Endothelial cell of umbilical vein (primary cell): Measurements from ENCODE around the gene PRKAG2. TPM values are rescaled to one million over a fixed set of nuclear protein-coding genes. Genes with fewer than 3 reads are reported as not detected.

Experiments
- BruUV-seq: library from RNA; stranded (reverse); fragments of 400-500 nt; replicated peaks from 2 replicates; lab custom pipeline; 2021; lab: Mats Ljungman, UMichigan
- CTCF ChIA-PET: fragments of 300-600, 350-600 bp; sonication (Branson Sonifier 250); formaldehyde crosslinking; loops from one replicate; lab custom pipeline; 2021; ENCODE audit warnings: antibody characterized with exemption, inconsistent platforms; lab: Charles Lee
- POLR2A ChIA-PET: fragments of 300-600, 350-600 bp; sonication (Branson Sonifier 250); formaldehyde crosslinking; loops from one replicate; lab custom pipeline; 2021; ENCODE audit warnings: antibody characterized with exemption, inconsistent platforms; lab: Charles Lee
- DNase-seq: peaks from one replicate; pipeline ENCODE4 v3.0.0-alpha.2; 2011; ENCODE audit warnings: low read depth, low spot score
- FAIRE-seq: peaks from 2 replicates; lab custom pipeline; 2011; peaks lifted over from hg19 to GRCh38; lab: Jason Lieb, UNC
- H2AFZ ChIP-seq: 2 replicates; pipeline ENCODE4 v1.6.0; 2012; ENCODE audit warnings: low read depth, low read length, control low read depth, inconsistent platforms
- H3K27ac ChIP-seq: 2 replicates; pipeline ENCODE4 v1.5.1; 2011; ENCODE audit warnings: low read depth, mild to moderate bottlenecking, control low read depth, low read length, moderate library complexity; ENCODE audit not compliant: insufficient read depth
- H3K27me3 ChIP-seq, 2 experiments: 2 replicates each; pipeline versions ENCODE4 v1.6.0 to v1.6.1; 2011; ENCODE audit warnings: low read length in 2 of 2, mixed read lengths in 1 of 2; ENCODE audit not compliant: control insufficient read depth in 2 of 2, insufficient read depth in 2 of 2
- H3K36me3 ChIP-seq, 2 experiments: 2 replicates in 1 of 2; 3 replicates in 1 of 2; pipeline ENCODE4 v1.5.1; 2011; ENCODE audit warnings: low read length in 2 of 2, mild to moderate bottlenecking in 1 of 2, moderate library complexity in 1 of 2; ENCODE audit not compliant: control insufficient read depth in 2 of 2, insufficient read depth in 2 of 2; ENCODE audit errors: extremely low read depth in 1 of 2
- H3K4me1 ChIP-seq: 3 replicates; pipeline ENCODE4 v1.5.1; 2011; ENCODE audit warnings: mild to moderate bottlenecking, low read length; ENCODE audit not compliant: control insufficient read depth, insufficient read depth; ENCODE audit errors: extremely low read depth
- H3K4me2 ChIP-seq: 2 replicates; pipeline ENCODE4 v1.6.1; 2011; ENCODE audit warnings: low read length, control low read depth, mixed read lengths; ENCODE audit not compliant: insufficient read depth
- H3K4me3 ChIP-seq, 3 experiments: fragments of 200-600 bp in 1 of 3; sonication (generic), shearing (Covaris generic) in 1 of 3; replicated peaks in 1 of 3; 2 replicates each; pipeline ENCODE4 v1.5.1; 2011 to 2016; ENCODE audit warnings: control low read depth in 3 of 3, low read length in 3 of 3, mild to moderate bottlenecking in 2 of 3, inconsistent platforms in 1 of 3, low read depth in 1 of 3, moderate library complexity in 1 of 3; ENCODE audit not compliant: insufficient read depth in 1 of 3
- H3K79me2 ChIP-seq: 2 replicates; pipeline ENCODE4 v1.6.0; 2012; ENCODE audit warnings: low read length, inconsistent platforms; ENCODE audit not compliant: control insufficient read depth, insufficient read depth
- H3K9ac ChIP-seq: replicated peaks from 2 replicates; pipeline ENCODE3; 2011; ENCODE audit warnings: low read length, control low read depth; ENCODE audit not compliant: insufficient read depth; ENCODE audit errors: extremely low read depth
- H3K9me1 ChIP-seq: replicated peaks from 3 replicates; pipeline ENCODE4 v1.6.0; 2011; ENCODE audit warnings: mild to moderate bottlenecking, low read length; ENCODE audit not compliant: control insufficient read depth, insufficient read depth; ENCODE audit errors: extremely low read depth
- H3K9me3 ChIP-seq: replicated peaks from 2 replicates; pipeline ENCODE4 v1.5.1; 2012; ENCODE audit warnings: low read length, inconsistent platforms; ENCODE audit not compliant: control insufficient read depth, insufficient read depth
- H4K20me1 ChIP-seq: replicated peaks from 2 replicates; pipeline ENCODE3; 2011; ENCODE audit warnings: mild to moderate bottlenecking, low read length; ENCODE audit not compliant: control insufficient read depth, insufficient read depth; ENCODE audit errors: extremely low read depth
- CTCF ChIP-seq, 2 donors: IDR thresholded peaks; 1 replicate in 1 of 2; 2 replicates in 1 of 2; pipeline ENCODE4 v1.5.1; 2011; ENCODE audit warnings: low read length in 2 of 2, mild to moderate bottlenecking in 2 of 2, moderate library complexity in 2 of 2, control low read depth in 1 of 2, inconsistent platforms in 1 of 2, low read depth in 1 of 2; ENCODE audit not compliant: insufficient read depth in 1 of 2; ENCODE audit errors: extremely low read depth in 1 of 2
- EZH2 ChIP-seq: IDR thresholded peaks from 2 replicates; pipeline ENCODE4 v1.6.1; 2012; ENCODE audit warnings: borderline replicate concordance, low read depth, mild to moderate bottlenecking, moderate library complexity, low read length, inconsistent platforms; ENCODE audit not compliant: severe bottlenecking
- FOS ChIP-seq: IDR thresholded peaks from 2 replicates; pipeline ENCODE4 v1.6.1; 2011; ENCODE audit warnings: mild to moderate bottlenecking, low read length, moderate library complexity, borderline replicate concordance; ENCODE audit not compliant: insufficient read depth
- GATA2 ChIP-seq: IDR thresholded peaks from 2 replicates; pipeline ENCODE4 v1.7.0; 2011; ENCODE audit warnings: low read depth, mild to moderate bottlenecking, moderate library complexity, mixed read lengths, low read length; ENCODE audit not compliant: insufficient read length, insufficient read depth
- JUN ChIP-seq: IDR thresholded peaks from 2 replicates; pipeline ENCODE4 v1.6.1; 2011; ENCODE audit warnings: borderline replicate concordance, low read depth; ENCODE audit not compliant: insufficient read length, insufficient read depth
- MAX ChIP-seq: IDR thresholded peaks from 2 replicates; pipeline ENCODE4 v1.6.1; 2011; ENCODE audit not compliant: insufficient read depth, insufficient read length
- MYC ChIP-seq: IDR thresholded peaks from one replicate; pipeline ENCODE4 v1.6.1; 2011; ENCODE audit warnings: mild to moderate bottlenecking, low read depth, low read length
- POLR2A ChIP-seq: IDR thresholded peaks from 2 replicates; pipeline ENCODE4 v1.6.1; 2012; ENCODE audit warnings: low read depth, mild to moderate bottlenecking, control low read depth, low read length
- POLR2AphosphoS5 ChIP-seq: IDR thresholded peaks from 2 replicates; pipeline ENCODE4 v1.6.1; 2012; ENCODE audit warnings: low read depth, mild to moderate bottlenecking, control low read depth, low read length, moderate library complexity; ENCODE audit not compliant: insufficient read depth
- dilution Hi-C: fragments of 300-500 bp; cut with MboI; formaldehyde crosslinking; loops from one replicate; pipeline ENCODE4 v1.15.0; 2019; ENCODE audit warnings: low sequenced_read_pairs; ENCODE audit not compliant: extremely low pct_ligation_motif_present
- intact Hi-C: fragments of 100-400 bp; cut with micrococcal nuclease; formaldehyde crosslinking; loops from one replicate; pipeline ENCODE4 v1.10.0; 2022
- polyA plus RNA-seq, 4 experiments: library from polyadenylated mRNA; depleted of rRNA in 3 of 4; stranded (reverse) in 3 of 4; unstranded in 1 of 4; fragments of >200 nt; gene quantifications; 2 replicates each; pipeline versions ENCODE4 v1.2.1 to v1.2.3, GENCODE V29; 2011 to 2012; ENCODE audit warnings: missing spikeins in 1 of 4
- total RNA-seq: library from RNA; stranded (reverse); gene quantifications from 2 replicates; pipeline ENCODE4 v1.2.3, GENCODE V29; 2021

PRKAG2 gene
- total and polyA plus RNA-seq, 2 donors (not counting 3 experiments of a cell fraction or from before 2014, with no cell fraction given): 19.3 to 51.5 TPM

GRCh38 chr7:151666886-151667285 is 210.0 kb downstream of the PRKAG2 start:
- CTCF ChIA-PET: interaction anchor here (0.9 to 1.1 kb wide), 2 partner anchors 15 to 24 kb away, joined by 3 to 4 read pairs; no protein-coding TSS in a partner anchor
- Histone ChIP-seq H3K9me1 (no peaks in the 10 kb centered on the region), H3K9me3 (no peaks in the 10 kb centered on the region), H4K20me1 (no peaks in the 10 kb centered on the region), H3K79me2 (no peaks in the 10 kb centered on the region), H3K27me3 (no peaks in the 10 kb centered on the region), H3K36me3 (no peaks in the 10 kb centered on the region), H3K4me1 (no peaks in the 10 kb centered on the region), H3K4me3 (no peak overlapping the region), H3K4me2 (no peak overlapping the region), H3K9ac (no peak overlapping the region), H3K27ac (no peak overlapping the region), H2AFZ (no peak overlapping the region)
- no peak for DNase-seq
- POLR2A ChIA-PET: no interaction called here
- intact Hi-C loops: no loop called here
- no TSS peak for BruUV-seq
- dilution Hi-C loops: no loop called here
- TF ChIP-seq EZH2: no peak
- TF ChIP-seq MYC: no peak
- TF ChIP-seq CTCF (IDR thresholded peaks at IDR 0.05; ENCODE audit: extremely low read depth in 1 of 2, insufficient read depth in 1 of 2, low read depth in 1 of 2, low read length in 2 of 2): no peak
- no peak for TF ChIP-seq JUN
- TF ChIP-seq MAX: no peak
- no peak for TF ChIP-seq FOS
- no peak for TF ChIP-seq GATA2
- no peak for TF ChIP-seq POLR2A
- no peak for TF ChIP-seq POLR2AphosphoS5
- FAIRE-seq: no peak
